Parathyroid adenoma (tissue), 2 donors: ENCODE data around the gene CAPN15.

ENCODE experiments used
- H2AFZ ChIP-seq: fragments of 300-600 bp; sonication (generic); one replicate; pipeline ENCODE4 v1.7.0; 2017; ENCODE audit warnings: antibody characterized with exemption, mild to moderate bottlenecking
- H3K27ac ChIP-seq: fragments of 300-600 bp; sonication (generic); one replicate; pipeline ENCODE4 v1.7.0; 2017
- H3K27me3 ChIP-seq: fragments of 300-600 bp; sonication (generic); one replicate; pipeline ENCODE4 v1.7.0; 2017; ENCODE audit warnings: low read length; ENCODE audit not compliant: control insufficient read depth, insufficient read depth
- H3K36me3 ChIP-seq: fragments of 300-600 bp; sonication (generic); one replicate; pipeline ENCODE4 v1.7.0; 2017; ENCODE audit warnings: low read length; ENCODE audit not compliant: control insufficient read depth, insufficient read depth
- H3K4me1 ChIP-seq: fragments of 300-600 bp; sonication (generic); one replicate; pipeline ENCODE4 v1.7.0; 2017; ENCODE audit warnings: control low read depth
- H3K4me2 ChIP-seq: fragments of 300-600 bp; sonication (generic); one replicate; pipeline ENCODE4 v1.7.0; 2017; ENCODE audit warnings: low read length
- H3K4me3 ChIP-seq: fragments of 300-600 bp; sonication (generic); one replicate; pipeline ENCODE4 v1.7.0; 2017; ENCODE audit warnings: low read depth, low read length
- H3K79me2 ChIP-seq: fragments of 300-600 bp; sonication (generic); one replicate; pipeline ENCODE4 v1.7.0; 2017; ENCODE audit warnings: control low read depth
- H3K9ac ChIP-seq: fragments of 300-600 bp; sonication (generic); one replicate; pipeline ENCODE4 v1.7.0; 2017; ENCODE audit warnings: mild to moderate bottlenecking
- H3K9me3 ChIP-seq: fragments of 300-600 bp; sonication (generic); one replicate; pipeline ENCODE4 v1.7.0; 2017; ENCODE audit warnings: low read length; ENCODE audit not compliant: control insufficient read depth
- CTCF ChIP-seq: fragments of 300-600 bp; sonication (generic); IDR thresholded peaks from one replicate; pipeline ENCODE4 v1.7.0; 2017; ENCODE audit warnings: antibody characterized with exemption, mild to moderate bottlenecking
- donor health status: primary hyperparathyroidism.

The CAPN15 gene

GRCh38 chr16:537415-538335 is 10.2 kb downstream of the CAPN15 start:
- Histone ChIP-seq H3K27ac (no peak overlapping the region), H3K36me3 (no peaks in the 10 kb centered on the region), H3K4me1 (no peaks in the 10 kb centered on the region), H3K4me2 (no peak overlapping the region), H3K9me3 (no peaks in the 10 kb centered on the region), H3K27me3 (no peaks in the 10 kb centered on the region), H2AFZ (no peak overlapping the region), H3K79me2 (peaks cover 54% of the 10 kb centered on the region), H3K9ac (no peak overlapping the region), H3K4me3 (no peak overlapping the region)
- TF ChIP-seq CTCF: no peak

GRCh38 chr16:539901-540530 is 12.5 kb downstream of the CAPN15 start:
- Histone ChIP-seq H3K4me2 (no peak overlapping the region), H3K27ac (no peak overlapping the region), H3K9me3 (no peaks in the 10 kb centered on the region), H2AFZ (no peak overlapping the region), H3K27me3 (no peaks in the 10 kb centered on the region), H3K4me3 (no peak overlapping the region), H3K4me1 (no peaks in the 10 kb centered on the region), H3K79me2 (peaks cover 37% of the 10 kb centered on the region), H3K9ac (no peak overlapping the region), H3K36me3 (no peaks in the 10 kb centered on the region)
- TF ChIP-seq CTCF: no peak

GRCh38 chr16:540645-541340 is 13.3 kb downstream of the CAPN15 start:
- no peak for TF ChIP-seq CTCF
- Histone ChIP-seq H2AFZ (no peak overlapping the region), H3K9ac (no peak overlapping the region), H3K36me3 (no peaks in the 10 kb centered on the region), H3K27me3 (no peaks in the 10 kb centered on the region), H3K4me2 (no peak overlapping the region), H3K4me3 (no peak overlapping the region), H3K9me3 (no peaks in the 10 kb centered on the region), H3K27ac (no peak overlapping the region), H3K79me2 (peaks cover 34% of the 10 kb centered on the region), H3K4me1 (no peaks in the 10 kb centered on the region)

- no peaks in the 10 kb centered on the region for H3K36me3 ChIP-seq
These were observed 16.0 kb downstream of the CAPN15 start for GRCh38 chr16:543301-544164.

More at GRCh38 chr16:543301-544164, 16.0 kb downstream of the CAPN15 start:
- H2AFZ ChIP-seq: no peak overlapping the region
- no peaks in the 10 kb centered on the region for H3K9me3 ChIP-seq
- no peaks in the 10 kb centered on the region for H3K27me3 ChIP-seq
- no peak overlapping the region for H3K4me3 ChIP-seq
- H3K79me2 ChIP-seq: peaks cover 22% of the 10 kb centered on the region
- H3K4me2 ChIP-seq: no peak overlapping the region
- TF ChIP-seq CTCF: no peak
- H3K27ac ChIP-seq: no peak overlapping the region
- H3K4me1 ChIP-seq: no peaks in the 10 kb centered on the region
- H3K9ac ChIP-seq: no peak overlapping the region
